Measurements from ENCODE around the gene RTN4R.

RTN4R gene

GRCh38 chr22:20192293-20192971 is 75.7 kb downstream of the RTN4R start:
- ChIA-PET CTCF (interaction anchor here (1.0 to 1.5 kb wide), 4 partner anchors 9 to 92 kb away, joined by 4 read pairs; no protein-coding TSS in a partner anchor), POLR2A (no interaction called here)
- Histone ChIP-seq H3K27ac (ENCODE audit: insufficient read depth in 1 of 2, low read depth in 1 of 2, low read length in 2 of 2, poor library complexity in 1 of 2, severe bottlenecking in 2 of 2) (no peak overlapping the region), H3K4me3 (ENCODE audit: control insufficient read depth in 1 of 7, extremely low read depth in 1 of 7, insufficient read depth in 4 of 7, low read depth in 2 of 7, low read length in 6 of 7) (no peak overlapping the region), H3K9me3 (ENCODE audit: control extremely low read depth in 1 of 5, control insufficient read depth in 4 of 5, insufficient read depth in 2 of 5, low read depth in 1 of 5, low read length in 4 of 5) (no peaks in the 10 kb centered on the region), H3K27me3 (replicated peaks in 2 of 5; ENCODE audit: control insufficient read depth in 4 of 5, insufficient read depth in 5 of 5, low read length in 4 of 5) (no peaks in the 10 kb centered on the region), H3K36me3 (ENCODE audit: control insufficient read depth in 4 of 4, insufficient read depth in 4 of 4, low read length in 3 of 4) (no peaks in the 10 kb centered on the region), H3K4me1 (ENCODE audit: control extremely low read depth in 1 of 4, control insufficient read depth in 4 of 4, insufficient read depth in 4 of 4, low read length in 3 of 4) (peaks cover 0 to 12% (median 5%) of the 10 kb centered on the region in 4 experiments)
- WGBS (ENCODE audit: insufficient coverage): 93% methylated on average over 9 of the region's 10 CpGs
- no peak for DNase-seq

DNA sequence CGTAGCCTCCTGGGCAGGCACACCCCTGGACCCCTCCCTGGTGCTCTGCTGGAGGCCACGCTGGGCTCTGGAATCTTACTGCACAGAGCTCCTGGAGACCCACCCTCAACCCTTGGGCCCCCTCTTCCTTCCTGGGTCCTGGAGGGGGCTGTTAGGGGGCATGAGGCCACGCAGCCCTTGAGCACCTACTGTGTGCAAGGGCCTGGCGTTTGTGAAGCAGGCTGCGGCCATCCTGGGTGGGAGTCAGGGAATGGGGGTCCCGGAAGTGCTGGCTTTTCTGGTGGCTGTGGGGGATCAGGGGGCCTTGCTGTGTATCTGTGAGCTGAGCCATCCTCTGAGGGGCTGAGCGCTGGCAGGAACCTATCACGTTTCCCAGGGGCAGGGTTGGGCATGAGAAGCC is 76.3 kb downstream of the RTN4R start:
- DNase-seq: no peak
- H3K4me3 ChIP-seq (ENCODE audit: control insufficient read depth in 1 of 7, extremely low read depth in 1 of 7, insufficient read depth in 4 of 7, low read depth in 2 of 7, low read length in 6 of 7): no peak overlapping the region
- ChIA-PET POLR2A (no interaction called here), CTCF (interaction anchor here (1.1 to 1.5 kb wide), 3 partner anchors 9 to 93 kb away, joined by 3 to 4 read pairs (median 4); no protein-coding TSS in a partner anchor)
- no peaks in the 10 kb centered on the region for H3K27me3 ChIP-seq (replicated peaks in 2 of 5; ENCODE audit: control insufficient read depth in 4 of 5, insufficient read depth in 5 of 5, low read length in 4 of 5)
- H3K36me3 ChIP-seq (ENCODE audit: control insufficient read depth in 4 of 4, insufficient read depth in 4 of 4, low read length in 3 of 4): no peaks in the 10 kb centered on the region
- peaks cover 0 to 12% (median 5%) of the 10 kb centered on the region in 4 experiments for H3K4me1 ChIP-seq (ENCODE audit: control extremely low read depth in 1 of 4, control insufficient read depth in 4 of 4, insufficient read depth in 4 of 4, low read length in 3 of 4)
- 99% methylated on average over 7 of the region's 8 CpGs for WGBS (ENCODE audit: insufficient coverage)
- H3K9me3 ChIP-seq (ENCODE audit: control extremely low read depth in 1 of 5, control insufficient read depth in 4 of 5, insufficient read depth in 2 of 5, low read depth in 1 of 5, low read length in 4 of 5): no peaks in the 10 kb centered on the region
- no peak overlapping the region for H3K27ac ChIP-seq (ENCODE audit: insufficient read depth in 1 of 2, low read depth in 1 of 2, low read length in 2 of 2, poor library complexity in 1 of 2, severe bottlenecking in 2 of 2)
